Hepatocyte (in vitro differentiated cells): ENCODE results near the gene MEGF11. TPM values are rescaled to one million over a fixed set of nuclear protein-coding genes. Genes with fewer than 3 reads are reported as not detected.

ENCODE experiments used
- DNase-seq: peaks from one replicate; pipeline ENCODE4 v3.0.0-alpha.2; 2016; ENCODE audit warnings: low spot score
- H2AFZ ChIP-seq: fragments of 200-600 bp; sonication (generic); 2 replicates; pipeline ENCODE4 v1.6.0; 2016; ENCODE audit warnings: antibody characterized with exemption, mild to moderate bottlenecking
- H3K27ac ChIP-seq: fragments of 200-600 bp; sonication (generic); 2 replicates; pipeline ENCODE4 v1.5.1; 2016; ENCODE audit warnings: mild to moderate bottlenecking
- H3K27me3 ChIP-seq: fragments of 200-600 bp; sonication (generic); 2 replicates; pipeline ENCODE4 v1.6.1; 2016
- H3K36me3 ChIP-seq: fragments of 200-600 bp; sonication (generic); replicated peaks from 2 replicates; pipeline ENCODE4 v1.5.1; 2016; ENCODE audit warnings: low read depth; ENCODE audit not compliant: insufficient read depth
- H3K4me1 ChIP-seq: fragments of 200-600 bp; sonication (generic); 2 replicates; pipeline ENCODE4 v1.5.1; 2016; ENCODE audit warnings: mild to moderate bottlenecking, moderate library complexity; ENCODE audit not compliant: insufficient read depth
- H3K4me2 ChIP-seq: fragments of 200-600 bp; sonication (generic); 2 replicates; pipeline ENCODE4 v1.6.0; 2016
- H3K4me3 ChIP-seq: fragments of 200-600 bp; sonication (generic); 2 replicates; pipeline ENCODE4 v1.5.1; 2016; ENCODE audit warnings: mild to moderate bottlenecking
- H3K79me2 ChIP-seq: fragments of 200-600 bp; sonication (generic); 2 replicates; pipeline ENCODE4 v1.6.0; 2017; ENCODE audit warnings: mild to moderate bottlenecking
- H3K9me2 ChIP-seq: fragments of 200-600 bp; sonication (generic); replicated peaks from 2 replicates; pipeline ENCODE4 v1.6.0; 2017; ENCODE audit warnings: mild to moderate bottlenecking; ENCODE audit not compliant: insufficient read depth
- H3K9me3 ChIP-seq: fragments of 200-600 bp; sonication (generic); 2 replicates; pipeline ENCODE4 v1.5.1; 2016; ENCODE audit warnings: low read depth, mild to moderate bottlenecking
- H4K20me1 ChIP-seq: fragments of 200-600 bp; sonication (generic); 2 replicates; pipeline ENCODE4 v1.6.0; 2016; ENCODE audit warnings: mild to moderate bottlenecking; ENCODE audit not compliant: insufficient read depth, poor library complexity, severe bottlenecking
- CTCF ChIP-seq: fragments of 200-600 bp; sonication (generic); IDR thresholded peaks from 2 replicates; pipeline ENCODE4 v1.5.1; 2016; ENCODE audit warnings: antibody characterized with exemption, mild to moderate bottlenecking; ENCODE audit not compliant: poor library complexity
- EZH2 ChIP-seq: fragments of 200-600 bp; sonication (generic); IDR thresholded peaks from 2 replicates; pipeline ENCODE4 v1.6.1; 2016; ENCODE audit warnings: antibody characterized with exemption, mild to moderate bottlenecking, borderline replicate concordance
- EZH2phosphoT487 ChIP-seq: fragments of 200-600 bp; sonication (generic); IDR thresholded peaks from one replicate; pipeline ENCODE4 v1.6.1; 2018; ENCODE audit warnings: antibody characterized with exemption, mild to moderate bottlenecking, low read depth, moderate library complexity; ENCODE audit not compliant: unreplicated experiment, severe bottlenecking
- WGBS: methylation state at CpG from one replicate; pipeline ENCODE4 v1.1.6; 2016; ENCODE audit warnings: low lambda C conversion rate; ENCODE audit errors: missing lambda C conversion rate; 5-methylcytosine and 5-hydroxymethylcytosine counted together
- polyA plus RNA-seq: library from polyadenylated mRNA; unstranded; fragments of >200 nt; fragmentation: Nextera tagmentation; extraction: Ambion mirVana; gene quantifications from 2 replicates; pipeline ENCODE4 v1.2.1, GENCODE V29; 2016
- total RNA-seq: library from RNA; depleted of rRNA; stranded (reverse); fragments of >200 nt; gene quantifications from 2 replicates; pipeline ENCODE4 v1.2.3, GENCODE V29; 2014

Gene MEGF11
- total and polyA plus RNA-seq, 2 experiments from 2014 or later: 0.07 to 0.25 TPM

GRCh38 chr15:66167854-66168253 lies 85.7 kb downstream of the MEGF11 start:
- 75% methylated on average over 7 of the region's 7 CpGs for WGBS
- Histone ChIP-seq H3K27me3 (peaks cover 5% of the 10 kb centered on the region), H3K9me2 (no peaks in the 10 kb centered on the region), H3K4me3 (no peak overlapping the region), H4K20me1 (no peaks in the 10 kb centered on the region), H3K36me3 (no peaks in the 10 kb centered on the region), H3K4me2 (no peak overlapping the region), H3K4me1 (no peaks in the 10 kb centered on the region), H3K27ac (no peak overlapping the region), H3K9me3 (no peaks in the 10 kb centered on the region), H3K79me2 (no peaks in the 10 kb centered on the region), H2AFZ (no peak overlapping the region)
- TF ChIP-seq EZH2 (no peak), CTCF (no peak), EZH2phosphoT487 (no peak)
- DNase-seq: no peak

- Histone ChIP-seq H3K9me3 (no peaks in the 10 kb centered on the region), H3K4me1 (no peaks in the 10 kb centered on the region), H3K36me3 (no peaks in the 10 kb centered on the region), H3K4me2 (no peak overlapping the region), H3K4me3 (no peak overlapping the region), H3K27ac (no peak overlapping the region), H2AFZ (no peak overlapping the region), H3K79me2 (no peaks in the 10 kb centered on the region), H3K9me2 (no peaks in the 10 kb centered on the region), H4K20me1 (no peaks in the 10 kb centered on the region), H3K27me3 (no peaks in the 10 kb centered on the region)
- WGBS: 89% methylated on average over 6 of the region's 6 CpGs
- TF ChIP-seq EZH2: no peak
- TF ChIP-seq CTCF: no peak
- no peak for TF ChIP-seq EZH2phosphoT487
- DNase-seq: no peak
Measured at GRCh38 chr15:66165856-66166255, 87.7 kb downstream of the MEGF11 start.

- H3K4me1 ChIP-seq: no peaks in the 10 kb centered on the region
- no peak overlapping the region for H3K4me2 ChIP-seq
- no peaks in the 10 kb centered on the region for H3K9me3 ChIP-seq
- H3K27ac ChIP-seq: no peak overlapping the region
- no peaks in the 10 kb centered on the region for H3K79me2 ChIP-seq
- DNase-seq: no peak
- no peak overlapping the region for H3K4me3 ChIP-seq
- H2AFZ ChIP-seq: no peak overlapping the region
- no peaks in the 10 kb centered on the region for H3K27me3 ChIP-seq
- H3K9me2 ChIP-seq: no peaks in the 10 kb centered on the region
- TF ChIP-seq EZH2phosphoT487: no peak
- TF ChIP-seq EZH2: no peak
- H4K20me1 ChIP-seq: no peaks in the 10 kb centered on the region
- H3K36me3 ChIP-seq: no peaks in the 10 kb centered on the region
- WGBS: 86% methylated on average over 4 of the region's 4 CpGs
Measured at GRCh38 chr15:66164788-66165187, 88.8 kb downstream of the MEGF11 start.

GRCh38 chr15:66163553-66163952 lies 90.0 kb downstream of the MEGF11 start:
- DNase-seq: no peak
- H4K20me1 ChIP-seq: no peaks in the 10 kb centered on the region

More at GRCh38 chr15:66163553-66163952, 90.0 kb downstream of the MEGF11 start:
- Histone ChIP-seq H2AFZ (no peak overlapping the region), H3K36me3 (no peaks in the 10 kb centered on the region), H3K79me2 (no peaks in the 10 kb centered on the region), H3K27ac (no peak overlapping the region), H3K27me3 (peaks cover under 1% of the 10 kb centered on the region), H3K4me2 (no peak overlapping the region), H3K4me1 (no peaks in the 10 kb centered on the region), H3K9me2 (no peaks in the 10 kb centered on the region), H3K9me3 (no peaks in the 10 kb centered on the region), H3K4me3 (no peak overlapping the region)
- TF ChIP-seq EZH2phosphoT487 (no peak), CTCF (no peak), EZH2 (no peak)
- 91% methylated on average over 9 of the region's 9 CpGs for whole genome bisulfite sequencing
